Stomach smooth muscle (tissue), 2 donors: ENCODE results near the gene CD101.

Experiments
- H3K27ac ChIP-seq: one replicate; pipeline ENCODE4 v1.7.0; 2013; ENCODE audit warnings: mild to moderate bottlenecking, low read length, inconsistent platforms
- H3K27me3 ChIP-seq, 2 donors: one replicate each; pipeline ENCODE4 v1.7.0; 2013; ENCODE audit warnings: low read length in 2 of 2; ENCODE audit not compliant: insufficient read depth in 2 of 2, control insufficient read depth in 1 of 2
- H3K36me3 ChIP-seq, 2 donors: one replicate each; pipeline ENCODE4 v1.7.0; 2013; ENCODE audit warnings: low read length in 2 of 2; ENCODE audit not compliant: control insufficient read depth in 2 of 2, insufficient read depth in 2 of 2
- H3K4me1 ChIP-seq: one replicate; pipeline ENCODE4 v1.7.0; 2013; ENCODE audit warnings: low read length; ENCODE audit not compliant: control insufficient read depth, insufficient read depth
- H3K4me3 ChIP-seq, 2 donors: one replicate each; pipeline ENCODE4 v1.7.0; 2013; ENCODE audit warnings: low read length in 2 of 2
- H3K9ac ChIP-seq, 2 donors: one replicate each; pipeline ENCODE4 v1.7.0; 2013; ENCODE audit warnings: low read length in 2 of 2, mild to moderate bottlenecking in 1 of 2
- H3K9me3 ChIP-seq, 2 donors: one replicate each; pipeline ENCODE4 v1.7.0; 2013; ENCODE audit warnings: low read length in 2 of 2; ENCODE audit not compliant: control insufficient read depth in 2 of 2
- donor health status: healthy.
- donor health status: Pancreatic carcinoma.

The CD101 gene

DNA sequence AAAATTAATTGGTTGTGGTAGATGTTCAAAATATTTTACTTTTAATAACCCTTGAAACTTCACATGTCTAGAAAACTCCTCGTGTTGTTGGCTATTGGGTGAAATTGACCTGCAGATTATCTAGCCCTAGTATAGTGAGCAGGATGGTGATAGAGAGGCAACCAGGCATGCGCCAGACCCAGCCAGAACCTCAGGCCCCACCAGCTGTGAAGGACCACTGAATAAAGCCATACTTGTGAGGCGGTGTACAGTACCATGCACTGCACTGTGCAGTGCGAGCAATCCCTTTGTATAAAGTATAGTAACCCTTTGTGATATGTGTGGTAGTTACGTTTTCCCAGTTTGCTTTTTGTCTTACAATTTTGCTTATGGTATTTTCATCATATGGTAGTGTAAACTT lies 67.0 kb downstream of the CD101 start:
- Histone ChIP-seq H3K27me3 (no peaks in the 10 kb centered on the region), H3K4me3 (no peak overlapping the region), H3K27ac (no peak overlapping the region), H3K36me3 (no peaks in the 10 kb centered on the region), H3K4me1 (no peaks in the 10 kb centered on the region), H3K9me3 (no peaks in the 10 kb centered on the region), H3K9ac (no peak overlapping the region)

DNA sequence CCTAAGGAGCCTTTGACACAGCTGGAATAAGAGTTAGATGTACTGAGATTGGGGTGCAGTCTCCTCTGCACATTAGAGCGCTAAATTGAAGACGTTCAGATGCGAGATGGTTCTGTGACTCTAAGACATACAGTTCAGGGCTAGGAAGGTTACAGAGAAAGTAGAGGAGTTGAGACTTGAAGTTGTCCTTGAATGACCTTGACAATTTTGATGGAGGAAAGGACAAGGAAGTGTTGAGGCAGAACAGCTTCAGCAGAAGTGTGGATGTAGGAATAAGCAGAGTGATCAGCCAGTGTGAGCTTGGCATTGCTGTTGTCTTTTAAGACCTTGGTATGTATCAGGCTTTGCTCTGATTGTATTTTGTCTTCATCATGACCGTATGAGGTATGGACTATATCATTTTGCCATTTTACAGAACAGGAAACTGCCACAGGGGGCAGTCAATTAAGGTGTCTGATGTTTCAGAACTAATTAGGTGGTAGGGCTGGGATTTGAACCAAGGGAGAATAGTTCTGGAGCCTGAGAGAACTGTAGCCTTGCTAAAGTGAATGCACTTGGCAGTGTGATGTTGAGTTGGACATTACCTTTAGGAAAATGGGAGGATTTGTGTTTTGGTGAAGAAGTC lies 67.8 kb downstream of the CD101 start:
- H3K9me3 ChIP-seq, result no peaks in the 10 kb centered on the region
- H3K4me3 ChIP-seq, result no peak overlapping the region
- no peaks in the 10 kb centered on the region for H3K4me1 ChIP-seq
- H3K27me3 ChIP-seq, result no peaks in the 10 kb centered on the region
- H3K9ac ChIP-seq, result no peak overlapping the region
- no peaks in the 10 kb centered on the region for H3K36me3 ChIP-seq
- no peak overlapping the region for H3K27ac ChIP-seq

DNA sequence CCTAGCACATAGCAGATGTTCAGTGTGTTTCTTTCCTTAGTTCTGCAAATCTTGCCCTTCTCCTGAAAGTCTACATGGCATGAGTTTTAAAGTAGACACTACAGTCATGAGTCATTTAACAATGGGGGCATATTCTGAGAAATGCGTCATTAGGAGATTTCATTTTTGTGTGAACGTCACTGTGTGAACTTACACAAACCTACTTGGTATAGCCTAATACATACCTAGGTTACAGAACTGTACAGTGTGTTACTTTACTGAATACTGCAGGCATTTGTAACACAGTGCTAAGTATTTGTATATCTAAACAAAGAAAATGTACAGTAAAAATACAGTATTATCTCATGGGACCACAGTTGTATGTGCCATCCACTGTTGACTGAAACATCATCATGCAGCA lies 68.6 kb downstream of the CD101 start:
- no peaks in the 10 kb centered on the region for H3K4me1 ChIP-seq
- H3K27me3 ChIP-seq, result no peaks in the 10 kb centered on the region
- H3K36me3 ChIP-seq, result peaks cover 0 to 1% of the 10 kb centered on the region in 2 donors
- no peak overlapping the region for H3K27ac ChIP-seq
- H3K9me3 ChIP-seq, result no peaks in the 10 kb centered on the region
- no peak overlapping the region for H3K4me3 ChIP-seq
- H3K9ac ChIP-seq, result no peak overlapping the region

DNA sequence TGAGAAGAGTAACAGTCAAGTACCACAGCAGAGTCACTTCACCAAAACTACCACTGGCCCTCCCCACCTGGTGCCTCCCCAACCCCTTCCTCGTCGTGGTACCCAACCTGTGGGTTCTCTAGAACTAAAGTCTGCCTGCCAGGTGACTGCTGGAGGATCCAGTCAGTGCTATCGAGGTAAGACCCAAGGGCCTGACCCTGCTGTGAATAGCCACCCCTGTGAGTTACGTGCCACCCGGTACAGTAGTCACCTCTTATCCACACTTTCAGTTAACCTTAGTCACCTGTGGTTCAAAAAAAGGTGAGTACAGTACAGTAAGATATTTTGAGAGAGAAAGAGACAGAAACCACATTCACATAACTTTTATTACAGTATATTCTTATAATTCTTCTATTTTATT lies 75.1 kb downstream of the CD101 start:
- Histone ChIP-seq H3K36me3 (peaks cover 4 to 27% of the 10 kb centered on the region in 2 donors), H3K9me3 (no peaks in the 10 kb centered on the region), H3K4me3 (no peak overlapping the region), H3K4me1 (no peaks in the 10 kb centered on the region), H3K9ac (no peak overlapping the region), H3K27me3 (no peaks in the 10 kb centered on the region), H3K27ac (no peak overlapping the region)

DNA sequence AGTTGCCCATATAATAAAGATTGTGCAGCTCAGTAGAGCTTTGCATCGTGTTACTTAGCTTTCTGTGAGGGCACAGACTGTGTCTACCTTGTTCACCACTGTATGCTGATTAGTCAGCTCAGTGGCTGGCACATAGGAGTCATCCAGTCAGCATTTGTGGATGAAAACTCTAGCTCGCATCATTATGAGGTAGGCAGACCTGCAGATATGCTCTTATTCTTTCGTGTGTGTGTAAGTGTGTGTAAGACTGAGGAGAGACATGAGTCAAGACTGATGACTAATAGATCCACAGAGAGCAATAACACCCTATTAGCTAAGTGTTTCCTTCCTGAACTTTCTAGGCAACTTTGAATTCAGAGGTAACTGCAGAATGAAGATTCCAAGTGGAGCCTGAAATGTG lies 75.7 kb downstream of the CD101 start:
- Histone ChIP-seq H3K27ac (no peak overlapping the region), H3K27me3 (no peaks in the 10 kb centered on the region), H3K4me1 (no peaks in the 10 kb centered on the region), H3K36me3 (peaks cover 4 to 27% of the 10 kb centered on the region in 2 donors), H3K9ac (no peak overlapping the region), H3K9me3 (no peaks in the 10 kb centered on the region), H3K4me3 (no peak overlapping the region)

DNA sequence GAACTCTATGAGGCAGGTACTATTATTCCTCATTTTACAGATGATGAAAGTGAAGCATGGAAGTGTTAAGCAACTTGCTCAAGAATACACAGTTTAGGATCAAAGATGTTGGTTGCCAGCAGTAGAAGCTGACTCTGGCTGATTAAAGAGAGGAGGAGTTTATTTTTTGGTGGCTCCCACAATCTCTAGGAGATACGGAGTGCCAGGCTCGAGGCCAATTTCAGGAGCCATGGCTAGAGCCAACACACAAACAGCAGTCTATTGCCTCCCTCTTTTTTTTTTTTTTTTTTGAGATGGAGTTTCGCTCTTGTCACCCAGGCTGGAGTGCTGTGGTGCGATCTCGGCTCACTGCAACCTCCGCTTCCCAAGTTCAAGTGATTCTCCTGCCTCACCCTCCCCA lies 78.2 kb downstream of the CD101 start:
- Histone ChIP-seq H3K27me3 (no peaks in the 10 kb centered on the region), H3K27ac (no peak overlapping the region), H3K36me3 (peaks cover 4 to 30% of the 10 kb centered on the region in 2 donors), H3K4me3 (no peak overlapping the region), H3K4me1 (no peaks in the 10 kb centered on the region), H3K9ac (no peak overlapping the region), H3K9me3 (no peaks in the 10 kb centered on the region)

DNA sequence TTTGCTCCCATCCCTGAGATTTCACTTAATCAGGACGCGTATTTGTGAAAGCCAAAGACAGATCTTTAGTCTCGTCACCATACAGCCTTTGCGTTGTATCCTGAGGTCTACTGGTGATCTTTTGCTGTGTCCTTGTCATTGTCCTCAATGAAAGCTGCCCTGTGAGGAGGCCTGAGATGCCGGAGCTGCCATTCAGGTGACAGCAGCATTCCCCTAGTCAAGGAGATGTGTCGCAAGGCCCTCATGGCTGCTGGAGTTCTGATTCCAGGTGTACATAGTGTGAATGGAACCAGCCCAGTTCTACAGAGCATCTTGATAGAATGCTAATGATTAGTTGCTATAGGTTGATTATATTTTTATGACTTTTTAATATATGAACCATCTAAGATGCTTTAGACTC lies 82.7 kb downstream of the CD101 start:
- H3K36me3 ChIP-seq, result peaks cover 0 to 9% of the 10 kb centered on the region in 2 donors
- no peaks in the 10 kb centered on the region for H3K27me3 ChIP-seq
- no peaks in the 10 kb centered on the region for H3K4me1 ChIP-seq
- H3K9ac ChIP-seq, result no peak overlapping the region
- no peak overlapping the region for H3K4me3 ChIP-seq
- no peak overlapping the region for H3K27ac ChIP-seq
- H3K9me3 ChIP-seq, result no peaks in the 10 kb centered on the region
